HG03432 (cell line): ENCODE results near the gene DUSP21.
"Not testable (repeated sequence)": the region's sequence is repeated elsewhere in the genome, so short reads cannot be mapped to it uniquely, and the experiment has no call there.

Experiments
- ATAC-seq: cut with Tn5 transposase; IDR thresholded peaks from one replicate; pipeline ENCODE4 v1.9.1; 2021; ENCODE audit warnings: mild to moderate bottlenecking, moderate library complexity; ENCODE audit not compliant: unreplicated experiment

Gene DUSP21

DNA sequence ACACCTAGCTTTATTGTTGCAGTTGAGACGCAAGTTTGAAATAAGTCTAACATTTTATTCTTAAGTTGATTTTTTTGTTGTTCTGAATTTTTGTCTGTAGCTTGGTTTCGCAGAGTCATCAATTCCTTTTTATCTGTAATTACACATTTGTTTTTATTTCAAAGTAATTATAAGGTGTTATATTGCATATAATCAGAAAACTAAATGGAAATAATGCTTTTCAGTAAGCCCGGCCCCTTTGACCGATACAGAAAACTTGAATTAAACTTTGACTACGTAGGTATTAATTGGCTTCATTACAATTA is 31.3 kb downstream of the DUSP21 start:
- no peak for ATAC-seq

DNA sequence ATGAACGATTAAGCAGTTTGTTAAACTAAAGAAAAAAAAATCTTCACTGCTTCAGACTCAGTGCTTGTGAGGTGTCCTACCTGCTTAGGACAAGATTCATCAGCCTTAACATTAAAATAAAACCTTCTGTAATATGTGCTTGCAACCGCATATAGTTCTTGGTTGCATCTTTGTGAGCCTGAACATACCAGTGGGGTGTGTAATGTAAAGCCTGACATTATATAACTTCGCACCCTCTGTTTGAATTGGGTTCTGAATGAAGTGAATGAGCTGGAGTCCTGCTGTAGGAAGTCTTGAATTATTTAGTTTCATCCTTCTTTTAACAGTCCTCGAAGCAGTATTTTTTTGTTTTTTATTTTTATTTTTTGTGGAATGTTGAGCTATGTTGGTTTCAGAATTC is 32.3 kb downstream of the DUSP21 start:
- no peak for ATAC-seq

- no peak for ATAC-seq
Observed at GRCh38 chrX:44876767-44877166, 32.9 kb downstream of the DUSP21 start.

GRCh38 chrX:44878780-44879179 is 35.0 kb downstream of the DUSP21 start:
- ATAC-seq: no peak

- no peak for ATAC-seq
Observed at GRCh38 chrX:44881549-44881948, 37.7 kb downstream of the DUSP21 start.

DNA sequence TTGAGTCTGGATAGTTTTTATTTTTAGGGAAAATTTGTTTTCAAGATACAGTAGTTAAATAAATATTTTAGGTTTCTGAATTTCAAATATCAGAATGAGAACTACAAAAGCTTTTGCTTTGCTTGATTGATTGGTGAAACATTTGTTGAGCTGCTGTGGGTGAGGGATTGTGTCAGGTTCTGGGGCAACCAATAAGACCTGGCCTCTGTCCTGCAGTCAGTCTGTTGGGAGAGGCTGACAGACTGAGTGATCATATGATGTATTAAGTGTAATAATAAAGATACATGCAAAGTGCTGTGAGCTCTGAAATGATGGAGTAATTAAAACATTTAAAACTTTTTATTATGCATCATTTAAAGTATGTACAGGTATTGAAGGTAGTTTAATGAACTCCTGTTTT is 38.8 kb downstream of the DUSP21 start:
- ATAC-seq: no peak

- no peak for ATAC-seq
Observed at GRCh38 chrX:44884944-44885343, 41.1 kb downstream of the DUSP21 start.

GRCh38 chrX:44889824-44890223 is 46.0 kb downstream of the DUSP21 start:
- no peak for ATAC-seq

DNA sequence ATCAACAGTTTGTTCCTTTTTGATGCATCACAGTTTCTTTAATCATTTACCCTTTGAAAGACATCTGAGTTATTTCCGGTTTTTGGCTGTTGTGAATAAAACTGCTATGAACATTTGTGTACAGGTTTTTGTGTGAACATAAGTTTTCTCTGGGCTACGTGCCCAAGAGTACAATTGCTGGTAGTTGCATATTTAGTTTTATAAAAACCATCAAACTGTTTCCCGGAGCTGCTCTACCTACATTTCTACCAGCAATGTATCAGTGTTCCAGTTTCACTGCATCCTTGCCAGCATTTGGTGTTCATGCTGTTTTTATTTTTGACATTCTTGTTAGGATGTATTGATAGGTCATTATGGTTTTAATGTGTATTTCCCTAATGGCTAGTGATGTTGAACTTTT is 46.4 kb downstream of the DUSP21 start:
- ATAC-seq: no peak

- not testable (repeated sequence) for ATAC-seq
Observed at GRCh38 chrX:44890687-44891086, 46.9 kb downstream of the DUSP21 start.

DNA sequence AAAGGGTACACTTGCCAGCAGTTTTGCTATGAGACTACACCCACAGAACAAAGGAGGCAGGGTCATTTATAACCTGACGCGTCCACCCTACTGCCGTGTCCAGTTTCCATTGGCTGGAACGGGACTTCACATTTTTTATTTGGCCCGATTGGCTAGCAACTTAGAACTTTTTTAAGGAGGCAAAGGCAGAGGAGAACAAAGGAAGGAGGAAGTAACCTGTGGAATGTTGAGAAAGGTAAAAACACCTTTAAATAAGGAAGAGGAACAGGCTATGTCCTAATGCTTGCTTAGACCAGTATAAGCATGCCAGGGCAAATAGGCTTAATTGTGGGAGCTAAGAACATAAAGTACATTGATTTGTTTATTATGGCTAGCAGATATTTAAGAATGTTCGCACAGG is 47.8 kb downstream of the DUSP21 start:
- ATAC-seq: no peak
